ENCODE data around the gene AUTS2.

DNA sequence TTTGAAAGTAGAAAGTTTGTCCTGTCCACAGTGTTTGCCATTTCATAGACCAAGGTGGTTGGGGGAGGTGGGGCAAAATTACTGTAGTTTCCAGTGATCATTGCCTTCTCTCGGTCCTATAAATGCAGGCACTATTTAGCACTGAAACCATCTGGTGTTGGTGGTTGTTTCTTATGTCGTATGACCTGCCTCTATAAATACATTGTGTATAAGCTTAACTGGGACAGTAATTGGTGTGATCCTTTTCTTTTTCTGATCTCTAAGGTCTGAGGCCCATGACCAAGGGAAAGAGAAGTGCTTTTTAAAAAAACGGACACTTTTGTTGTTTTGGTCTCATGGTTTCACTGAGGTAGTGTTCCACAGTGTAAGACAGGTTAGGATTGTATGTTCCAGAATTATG is 63.1 kb downstream of the AUTS2 start:
- TF ChIP-seq, protein P1, sequence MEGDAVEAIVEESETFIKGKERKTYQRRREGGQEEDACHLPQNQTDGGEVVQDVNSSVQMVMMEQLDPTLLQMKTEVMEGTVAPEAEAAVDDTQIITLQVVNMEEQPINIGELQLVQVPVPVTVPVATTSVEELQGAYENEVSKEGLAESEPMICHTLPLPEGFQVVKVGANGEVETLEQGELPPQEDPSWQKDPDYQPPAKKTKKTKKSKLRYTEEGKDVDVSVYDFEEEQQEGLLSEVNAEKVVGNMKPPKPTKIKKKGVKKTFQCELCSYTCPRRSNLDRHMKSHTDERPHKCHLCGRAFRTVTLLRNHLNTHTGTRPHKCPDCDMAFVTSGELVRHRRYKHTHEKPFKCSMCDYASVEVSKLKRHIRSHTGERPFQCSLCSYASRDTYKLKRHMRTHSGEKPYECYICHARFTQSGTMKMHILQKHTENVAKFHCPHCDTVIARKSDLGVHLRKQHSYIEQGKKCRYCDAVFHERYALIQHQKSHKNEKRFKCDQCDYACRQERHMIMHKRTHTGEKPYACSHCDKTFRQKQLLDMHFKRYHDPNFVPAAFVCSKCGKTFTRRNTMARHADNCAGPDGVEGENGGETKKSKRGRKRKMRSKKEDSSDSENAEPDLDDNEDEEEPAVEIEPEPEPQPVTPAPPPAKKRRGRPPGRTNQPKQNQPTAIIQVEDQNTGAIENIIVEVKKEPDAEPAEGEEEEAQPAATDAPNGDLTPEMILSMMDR (IDR thresholded peaks at IDR 0.05; ENCODE audit: control extremely low read depth in 1 of 3, insufficient read depth in 1 of 3, low read depth in 1 of 3, low read length in 3 of 3) = no peak
- no peak for TF ChIP-seq CHD2 (IDR thresholded peaks at IDR 0.05; ENCODE audit: low read length)
- TF ChIP-seq NRF1 (IDR thresholded peaks at IDR 0.05; ENCODE audit: low read depth, low read length) = no peak
- no peak for TF ChIP-seq POLR2A (IDR thresholded peaks at IDR 0.05; ENCODE audit: control extremely low read depth in 1 of 2, low read depth in 2 of 2, low read length in 2 of 2)
- no peak for TF ChIP-seq JUND (IDR thresholded peaks at IDR 0.05; ENCODE audit: low read length)
- TF ChIP-seq EGR1 (IDR thresholded peaks at IDR 0.05; ENCODE audit: borderline replicate concordance, low read depth, low read length) = no peak
- TF ChIP-seq PHF8 (conservative IDR thresholded peaks at IDR 0.05; ENCODE audit: low read depth, low read length) = no peak
